CD4-positive, alpha-beta T cell (primary cell): ENCODE measurements around the gene TRIM47. TPM values are rescaled to one million over a fixed set of nuclear protein-coding genes. Genes with fewer than 3 reads are reported as not detected.

ENCODE experiments used
- ATAC-seq: fragments of 200-7000 bp; cut with Tn5 transposase; one replicate; pipeline ENCODE4 v1.10.0; 2022; ENCODE audit warnings: mild to moderate bottlenecking; ENCODE audit not compliant: poor library complexity
- CTCF ChIA-PET: fragments of 350-600 bp; sonication (Branson Sonifier 250); formaldehyde crosslinking; loops from one replicate; lab custom pipeline; 2021; ENCODE audit warnings: antibody characterized with exemption, inconsistent platforms; lab: Charles Lee
- POLR2A ChIA-PET: fragments of 350-600 bp; sonication (Branson Sonifier 250); formaldehyde crosslinking; loops from one replicate; lab custom pipeline; 2021; ENCODE audit warnings: antibody characterized with exemption, inconsistent platforms; lab: Charles Lee
- DNase-seq, 14 experiments: peaks; one replicate each; pipeline ENCODE4 v3.0.0-alpha.2; 2013 to 2020; ENCODE audit warnings: mixed read lengths in 2 of 14
- H3K27ac ChIP-seq, 2 donors: one replicate each; pipeline versions ENCODE4 v1.5.1 to v1.7.0; 2013; ENCODE audit warnings: low read length in 2 of 2, low read depth in 1 of 2, mild to moderate bottlenecking in 1 of 2
- H3K27me3 ChIP-seq, 2 experiments: 1 replicate in 1 of 2; 2 replicates in 1 of 2; pipeline versions ENCODE4 v1.6.1 to v1.7.0; 2013; ENCODE audit warnings: low read length in 2 of 2, control low read depth in 1 of 2, mild to moderate bottlenecking in 1 of 2, moderate library complexity in 1 of 2; ENCODE audit not compliant: insufficient read depth in 2 of 2, control insufficient read depth in 1 of 2
- H3K36me3 ChIP-seq: one replicate; pipeline ENCODE4 v1.6.1; 2013; ENCODE audit warnings: low read length, control low read depth; ENCODE audit not compliant: insufficient read depth
- H3K4me1 ChIP-seq: one replicate; pipeline ENCODE4 v1.6.1; 2013; ENCODE audit warnings: low read length, control low read depth; ENCODE audit not compliant: insufficient read depth
- H3K4me3 ChIP-seq: one replicate; pipeline ENCODE4 v1.5.1; 2013; ENCODE audit warnings: mild to moderate bottlenecking, low read length, moderate library complexity
- H3K9me3 ChIP-seq, 2 experiments: 1 replicate in 1 of 2; 2 replicates in 1 of 2; pipeline versions ENCODE4 v1.6.1 to v1.7.0; 2013; ENCODE audit warnings: low read length in 2 of 2, mild to moderate bottlenecking in 2 of 2, control low read depth in 1 of 2, moderate library complexity in 1 of 2; ENCODE audit not compliant: control insufficient read depth in 1 of 2, insufficient read depth in 1 of 2
- H3K27ac Mint-ChIP-seq: one replicate; pipeline ENCODE4 v1.8.0; 2020; ENCODE audit warnings: mixed read lengths
- H3K27me3 Mint-ChIP-seq: one replicate; pipeline ENCODE4 v1.8.0; 2021; ENCODE audit warnings: mixed read lengths
- H3K36me3 Mint-ChIP-seq: one replicate; pipeline ENCODE4 v1.8.0; 2021; ENCODE audit warnings: low read depth, mixed read lengths
- H3K4me1 Mint-ChIP-seq: one replicate; pipeline ENCODE4 v1.8.0; 2021; ENCODE audit warnings: low read depth, mixed read lengths
- H3K4me3 Mint-ChIP-seq: one replicate; pipeline ENCODE4 v1.8.0; 2020; ENCODE audit warnings: mild to moderate bottlenecking, mixed read lengths
- H3K9me3 Mint-ChIP-seq: one replicate; pipeline ENCODE4 v1.8.0; 2020; ENCODE audit warnings: mixed read lengths
- CTCF ChIP-seq: fragments of 200-600 bp; IDR thresholded peaks from one replicate; pipeline ENCODE4 v1.8.0; 2022; ENCODE audit warnings: antibody characterized with exemption, mild to moderate bottlenecking
- intact Hi-C, 2 experiments: fragments of 100-400 bp; cut with DNase I in 1 of 2; cut with micrococcal nuclease in 1 of 2; formaldehyde crosslinking; loops; one replicate each; pipeline versions ENCODE4 v1.15.1 to v1.9.0; 2023 to 2025; cut with DNase I, micrococcal nuclease
- total RNA-seq, 174 experiments: library from RNA in 2 of 174; stranded (reverse) in 2 of 174; gene quantifications; one replicate each; pipeline ENCODE4 v1.2.3 and lab custom pipeline; 2021 to 2026

Gene TRIM47
- total RNA-seq, 2 experiments from 2014 or later = 2.3 to 2.8 TPM

GRCh38 chr17:75926456-75926855, 48.1 kb upstream of the TRIM47 start:
- Mint-ChIP-seq H3K27ac (no peak overlapping the region), H3K4me3 (no peak overlapping the region), H3K36me3 (peaks cover 4% of the 10 kb centered on the region), H3K9me3 (no peaks in the 10 kb centered on the region), H3K27me3 (no peaks in the 10 kb centered on the region), H3K4me1 (no peaks in the 10 kb centered on the region)
- Histone ChIP-seq H3K27me3 (no peaks in the 10 kb centered on the region), H3K9me3 (no peaks in the 10 kb centered on the region), H3K36me3 (peaks cover 6% of the 10 kb centered on the region), H3K27ac (no peak overlapping the region), H3K4me3 (no peak overlapping the region), H3K4me1 (no peaks in the 10 kb centered on the region)
- intact Hi-C loops = loop anchor here in 1 of 2 experiments (5.0 kb wide), 2 partner anchors 36 to 66 kb away; no protein-coding TSS in a partner anchor
- no peak for DNase-seq
- ATAC-seq = no peak
- no peak for TF ChIP-seq CTCF
- CTCF ChIA-PET = no interaction called here
- POLR2A ChIA-PET = no interaction called here

GRCh38 chr17:75925912-75926311, 47.5 kb upstream of the TRIM47 start:
- ATAC-seq (no peak), DNase-seq (no peak)
- H3K9me3 Mint-ChIP-seq = no peaks in the 10 kb centered on the region
- H3K4me3 Mint-ChIP-seq = no peak overlapping the region
- H3K27me3 Mint-ChIP-seq = no peaks in the 10 kb centered on the region
- H3K36me3 ChIP-seq = peaks cover 6% of the 10 kb centered on the region
- POLR2A ChIA-PET = interaction anchor here (0.8 kb wide), 1 partner anchor 7 kb away, joined by 3 read pairs; no protein-coding TSS in a partner anchor
- H3K9me3 ChIP-seq = no peaks in the 10 kb centered on the region
- H3K27me3 ChIP-seq = no peaks in the 10 kb centered on the region
- H3K36me3 Mint-ChIP-seq = peaks cover 4% of the 10 kb centered on the region
- intact Hi-C loops = loop anchor here in 1 of 2 experiments (5.0 kb wide), 2 partner anchors 36 to 66 kb away; no protein-coding TSS in a partner anchor
- CTCF ChIA-PET = no interaction called here
- no peak overlapping the region for H3K27ac Mint-ChIP-seq
- no peaks in the 10 kb centered on the region for H3K4me1 ChIP-seq
- no peak overlapping the region for H3K4me3 ChIP-seq
- H3K4me1 Mint-ChIP-seq = no peaks in the 10 kb centered on the region
- H3K27ac ChIP-seq = no peak overlapping the region
- no peak for TF ChIP-seq CTCF

GRCh38 chr17:75925103-75925502, 46.7 kb upstream of the TRIM47 start:
- ATAC-seq = no peak
- DNase-seq = no peak
- CTCF ChIA-PET = no interaction called here
- H3K4me3 Mint-ChIP-seq = no peak overlapping the region
- Histone ChIP-seq H3K36me3 (peaks cover 6% of the 10 kb centered on the region), H3K4me1 (no peaks in the 10 kb centered on the region), H3K9me3 (no peaks in the 10 kb centered on the region), H3K27me3 (no peaks in the 10 kb centered on the region), H3K27ac (no peak overlapping the region), H3K4me3 (no peak overlapping the region)
- no peaks in the 10 kb centered on the region for H3K4me1 Mint-ChIP-seq
- POLR2A ChIA-PET = interaction anchor here (0.8 kb wide), 1 partner anchor 8 kb away, joined by 3 read pairs; no protein-coding TSS in a partner anchor
- no peak overlapping the region for H3K27ac Mint-ChIP-seq
- H3K36me3 Mint-ChIP-seq = peaks cover 4% of the 10 kb centered on the region
- H3K9me3 Mint-ChIP-seq = no peaks in the 10 kb centered on the region
- intact Hi-C loops = loop anchor here in 1 of 2 experiments (5.0 kb wide), 2 partner anchors 37 to 67 kb away; no protein-coding TSS in a partner anchor
- TF ChIP-seq CTCF = no peak
- H3K27me3 Mint-ChIP-seq = no peaks in the 10 kb centered on the region
